GM13977 (cell line): Measurements from ENCODE around the gene CHORDC1.

Experiments
- DNase-seq: peaks from one replicate; pipeline ENCODE4 v3.0.0; 2012; ENCODE audit warnings: low spot score
- in situ Hi-C: fragments of 300-500 bp; cut with MboI; formaldehyde crosslinking; loops from one replicate; pipeline ENCODE4 v1.12.0; 2022; ENCODE audit warnings: low sequenced_read_pairs, low pct_unique_long_range_greater_than_20kb, mixed read lengths, inconsistent platforms; ENCODE audit not compliant: unreplicated experiment
- TF ChIP-seq, protein P1 (sequence below): IDR thresholded peaks from 2 replicates; pipeline ENCODE4 v1.5.1; 2012; ENCODE audit warnings: mild to moderate bottlenecking, control low read depth; ENCODE audit not compliant: insufficient read depth; ENCODE audit errors: extremely low read depth, missing control alignments

Gene CHORDC1

DNA sequence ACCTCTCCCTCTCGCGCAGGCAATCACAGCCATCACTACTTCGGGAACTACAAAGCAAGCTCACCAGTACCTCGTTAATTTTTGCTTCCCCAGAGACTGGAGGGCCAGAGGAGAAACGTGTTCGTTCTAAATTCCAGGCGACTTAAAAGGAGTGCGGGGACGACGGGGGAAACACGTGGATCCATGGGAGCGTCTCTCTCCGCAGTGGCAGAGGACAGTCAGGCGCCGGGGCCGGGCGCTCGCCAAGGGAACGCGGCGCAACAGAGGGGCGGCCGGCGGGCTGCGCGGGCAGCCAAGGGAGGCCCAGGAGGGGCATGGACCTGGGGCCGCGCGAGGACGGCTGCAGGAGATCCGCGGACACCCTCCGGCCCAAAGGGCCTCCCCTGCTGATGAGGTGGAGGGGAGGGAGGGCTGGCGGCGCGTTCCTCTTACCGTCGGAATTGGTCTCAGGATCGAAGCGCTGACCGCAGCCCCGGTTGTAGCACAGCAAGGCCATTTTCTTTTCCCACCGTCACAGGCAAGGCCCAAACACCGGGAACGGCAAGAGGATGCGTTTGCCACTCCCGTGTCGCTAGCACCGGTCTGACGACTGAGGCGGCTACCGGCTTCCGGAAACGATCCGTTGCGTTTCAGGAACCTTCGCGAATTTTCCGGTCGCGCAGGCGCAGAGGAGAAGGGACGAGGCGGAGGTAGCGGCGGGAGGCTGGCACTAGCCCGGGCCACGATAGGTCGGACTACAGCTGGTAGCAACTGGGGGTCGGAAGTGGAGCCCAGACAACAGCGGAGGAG lies at the start of gene CHORDC1:
CHORDC1 (minus strand) TSS at position 591 of the 789 bp plus-strand sequence; CDS start at position 496, 95 bp downstream.
- in situ Hi-C loops, result no loop called here

DNA sequence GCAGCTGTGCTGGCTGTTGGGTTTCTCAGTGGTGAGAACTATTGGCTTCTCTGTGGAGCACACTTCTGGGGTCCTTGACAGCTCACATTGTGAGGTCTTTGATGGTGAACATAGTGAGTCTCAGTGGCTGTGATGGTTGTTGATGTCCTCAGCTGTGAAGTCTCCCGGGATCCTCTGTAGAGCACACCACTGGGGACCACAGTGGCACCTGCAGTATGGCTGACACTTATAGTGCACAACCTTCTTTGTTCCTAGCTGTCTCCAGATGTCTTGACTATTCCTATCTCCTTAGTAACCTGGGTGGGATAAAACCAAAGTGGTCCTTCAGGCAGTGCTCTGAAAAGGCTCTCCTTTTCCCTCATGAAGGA lies 34.3 kb upstream of the CHORDC1 start:
- TF ChIP-seq, protein P1, sequence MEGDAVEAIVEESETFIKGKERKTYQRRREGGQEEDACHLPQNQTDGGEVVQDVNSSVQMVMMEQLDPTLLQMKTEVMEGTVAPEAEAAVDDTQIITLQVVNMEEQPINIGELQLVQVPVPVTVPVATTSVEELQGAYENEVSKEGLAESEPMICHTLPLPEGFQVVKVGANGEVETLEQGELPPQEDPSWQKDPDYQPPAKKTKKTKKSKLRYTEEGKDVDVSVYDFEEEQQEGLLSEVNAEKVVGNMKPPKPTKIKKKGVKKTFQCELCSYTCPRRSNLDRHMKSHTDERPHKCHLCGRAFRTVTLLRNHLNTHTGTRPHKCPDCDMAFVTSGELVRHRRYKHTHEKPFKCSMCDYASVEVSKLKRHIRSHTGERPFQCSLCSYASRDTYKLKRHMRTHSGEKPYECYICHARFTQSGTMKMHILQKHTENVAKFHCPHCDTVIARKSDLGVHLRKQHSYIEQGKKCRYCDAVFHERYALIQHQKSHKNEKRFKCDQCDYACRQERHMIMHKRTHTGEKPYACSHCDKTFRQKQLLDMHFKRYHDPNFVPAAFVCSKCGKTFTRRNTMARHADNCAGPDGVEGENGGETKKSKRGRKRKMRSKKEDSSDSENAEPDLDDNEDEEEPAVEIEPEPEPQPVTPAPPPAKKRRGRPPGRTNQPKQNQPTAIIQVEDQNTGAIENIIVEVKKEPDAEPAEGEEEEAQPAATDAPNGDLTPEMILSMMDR, result no peak
- in situ Hi-C loops, result no loop called here
- DNase-seq, result no peak

More for the DNA sequence above, at the start of gene CHORDC1:
- TF ChIP-seq, protein P1, result no peak
- DNase-seq, result peak; percentile 90

DNA sequence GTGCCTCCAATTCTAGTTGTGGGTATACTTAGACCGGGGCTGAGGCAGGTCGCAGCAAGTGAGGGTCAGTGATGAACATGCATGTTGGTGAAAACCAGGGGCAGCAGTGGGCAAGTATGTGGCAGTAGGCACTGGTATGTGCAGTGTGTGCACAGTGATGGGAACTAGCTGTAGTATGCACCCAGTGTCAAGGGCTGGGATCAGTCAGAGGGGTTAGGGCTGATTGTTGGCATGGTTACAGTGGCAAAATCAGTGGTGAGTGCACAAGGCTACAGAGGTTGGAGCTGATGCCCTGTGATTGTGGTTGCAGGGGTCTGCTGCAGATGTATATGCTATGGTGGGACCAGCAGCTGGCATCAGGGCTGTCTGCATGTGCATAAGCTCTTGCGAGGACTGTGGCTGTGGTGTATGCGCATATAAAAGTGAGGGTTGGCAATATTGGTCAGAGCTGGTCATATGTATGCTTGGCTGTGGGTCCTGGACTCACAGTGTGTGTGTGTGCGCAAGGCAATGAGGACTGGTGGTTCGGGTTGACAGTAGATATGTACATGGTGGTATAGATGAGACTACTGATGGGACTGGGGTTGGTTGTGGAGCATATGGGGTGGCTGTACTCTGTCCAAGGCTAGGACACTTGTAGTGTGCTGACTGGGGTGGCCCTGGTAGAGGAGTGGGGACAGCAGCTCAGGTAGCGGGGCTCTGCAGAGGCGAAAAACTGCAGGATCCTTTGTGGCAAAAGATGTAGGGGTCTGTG lies 33.7 kb upstream of the CHORDC1 start:
- in situ Hi-C loops, result no loop called here
- no peak for DNase-seq
- TF ChIP-seq, protein P1, result no peak

DNA sequence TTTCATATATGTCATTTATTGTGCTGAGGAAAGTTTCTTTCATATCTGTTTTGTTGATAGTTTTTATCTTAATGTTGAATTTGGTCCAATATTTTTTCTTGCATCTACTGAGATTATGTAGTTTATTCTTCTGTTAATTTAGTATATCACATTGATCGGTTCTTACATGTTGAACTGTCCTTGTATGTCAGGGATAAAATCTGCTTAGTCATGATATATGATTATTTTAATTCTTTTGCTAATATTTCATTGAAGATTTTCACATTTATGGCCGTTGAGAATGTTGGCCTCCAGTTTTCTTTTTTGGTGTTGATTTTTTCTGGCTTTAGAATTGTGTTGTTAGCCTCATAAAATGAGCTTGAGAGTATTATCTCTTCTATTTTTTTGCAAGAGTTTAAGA lies 31.2 kb upstream of the CHORDC1 start:
- no peak for DNase-seq
- TF ChIP-seq, protein P1, result no peak
- in situ Hi-C loops, result no loop called here

DNA sequence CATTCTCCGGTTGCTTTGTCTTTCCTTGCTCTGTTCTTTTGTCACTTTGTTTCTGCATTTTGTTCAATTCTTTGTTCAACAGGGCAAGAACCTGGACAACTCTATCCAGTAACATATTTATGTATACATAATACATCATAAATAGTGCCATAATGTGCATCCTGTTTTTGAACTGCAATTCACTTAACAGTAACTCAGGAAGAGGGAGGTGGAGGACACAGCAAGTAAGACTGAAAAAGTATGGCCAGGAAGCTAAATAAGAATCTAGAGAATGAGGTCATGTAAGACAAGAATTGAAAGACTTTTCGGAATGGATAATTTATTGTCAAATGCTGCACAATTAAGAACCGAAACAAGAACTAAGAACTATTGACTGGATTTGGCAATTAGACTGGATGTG lies 29.2 kb upstream of the CHORDC1 start:
- TF ChIP-seq, protein P1, result no peak
- DNase-seq, result no peak
- in situ Hi-C loops, result no loop called here

DNA sequence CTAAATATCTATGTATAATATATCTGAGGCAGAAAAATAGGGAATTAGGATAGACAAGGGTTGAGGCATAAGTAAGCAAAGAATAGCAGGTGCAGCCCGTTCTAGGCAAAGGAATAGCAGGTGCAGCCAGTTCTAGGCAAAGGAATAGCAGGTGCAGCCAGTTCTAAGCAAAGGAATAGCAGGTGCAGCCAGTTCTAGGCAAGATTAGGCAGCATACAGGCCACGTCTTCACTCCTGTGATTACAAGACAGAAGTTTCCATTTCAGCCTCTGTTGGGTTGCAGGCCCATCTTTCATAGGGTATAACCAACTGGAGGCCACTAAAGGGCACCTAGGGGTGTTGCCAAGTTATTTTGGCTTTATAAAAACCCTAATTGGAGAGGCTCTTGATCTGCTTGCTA lies 28.8 kb upstream of the CHORDC1 start:
- in situ Hi-C loops, result no loop called here
- TF ChIP-seq, protein P1, result no peak
- DNase-seq, result no peak
